ENCODE data around the gene CBX7.

CBX7 gene

DNA sequence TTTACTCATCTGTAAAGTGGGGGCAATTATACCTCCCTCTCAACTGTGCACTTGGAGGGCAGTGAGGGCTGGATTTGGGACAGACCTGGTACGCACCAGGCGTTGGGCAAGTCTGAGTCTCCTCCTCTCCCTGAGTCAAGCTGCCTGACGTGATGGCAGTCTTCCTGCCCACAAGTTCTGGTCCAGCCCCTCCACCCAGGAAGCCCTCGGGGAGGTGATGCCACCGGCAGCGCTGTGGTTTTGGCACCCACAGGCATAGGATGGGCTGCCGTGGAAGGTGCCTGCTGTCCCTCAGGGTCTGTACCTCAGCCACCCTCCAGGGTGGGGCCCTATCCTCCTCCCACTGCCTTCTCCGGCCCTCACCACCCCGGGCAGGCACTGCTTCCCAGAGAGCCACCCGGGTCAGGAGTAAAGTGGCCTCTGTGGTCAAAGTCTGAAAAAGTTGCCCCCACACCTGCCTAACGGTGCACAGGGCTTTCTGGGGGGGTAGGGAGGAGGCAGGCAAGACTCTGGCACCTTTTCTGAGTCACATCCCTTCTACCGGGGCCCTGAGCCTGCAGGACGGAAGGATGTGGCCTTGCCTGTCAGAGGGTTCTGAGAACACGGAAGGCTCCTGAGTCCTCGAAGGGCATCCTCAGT lies 61.9 kb downstream of the CBX7 start:
- peak; percentile 86 for DNase-seq

DNA sequence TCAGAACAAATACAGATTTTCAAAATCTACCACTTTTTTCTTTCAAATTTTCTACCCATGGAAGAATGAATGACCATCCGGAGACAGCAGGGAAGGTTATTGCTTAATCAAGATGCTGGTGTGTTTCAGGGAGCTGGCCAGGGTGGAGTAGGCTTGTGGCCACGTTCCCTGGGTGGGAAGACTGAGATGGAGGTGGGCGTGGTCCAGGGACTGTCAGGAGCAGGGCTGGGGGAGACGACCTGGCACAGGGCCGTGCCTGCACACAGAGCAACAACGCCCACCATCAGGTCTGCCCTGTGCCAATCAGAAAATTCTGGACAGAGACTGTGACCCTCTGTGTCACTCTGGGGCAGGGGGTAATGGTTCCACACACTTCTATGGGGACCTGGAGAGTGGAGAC lies 62.6 kb downstream of the CBX7 start:
- DNase-seq, result no peak

DNA sequence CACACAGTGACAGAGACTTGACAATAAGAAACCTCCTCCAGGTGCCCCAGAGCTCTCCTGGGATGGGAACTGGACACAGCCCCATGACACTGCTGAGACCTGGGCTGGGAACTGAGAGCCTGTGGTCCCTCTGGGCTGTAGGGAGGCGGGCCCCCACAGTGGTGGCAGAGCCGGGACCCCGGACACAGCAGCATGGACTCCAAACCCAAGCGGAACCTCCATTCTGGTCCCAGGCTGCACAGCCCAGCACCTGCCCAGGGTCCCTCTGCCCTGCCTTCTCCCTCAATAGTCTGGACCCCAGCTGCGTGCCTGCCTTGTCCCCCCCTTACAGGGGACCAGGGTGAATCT lies 63.8 kb downstream of the CBX7 start:
- DNase-seq, result no peak

DNA sequence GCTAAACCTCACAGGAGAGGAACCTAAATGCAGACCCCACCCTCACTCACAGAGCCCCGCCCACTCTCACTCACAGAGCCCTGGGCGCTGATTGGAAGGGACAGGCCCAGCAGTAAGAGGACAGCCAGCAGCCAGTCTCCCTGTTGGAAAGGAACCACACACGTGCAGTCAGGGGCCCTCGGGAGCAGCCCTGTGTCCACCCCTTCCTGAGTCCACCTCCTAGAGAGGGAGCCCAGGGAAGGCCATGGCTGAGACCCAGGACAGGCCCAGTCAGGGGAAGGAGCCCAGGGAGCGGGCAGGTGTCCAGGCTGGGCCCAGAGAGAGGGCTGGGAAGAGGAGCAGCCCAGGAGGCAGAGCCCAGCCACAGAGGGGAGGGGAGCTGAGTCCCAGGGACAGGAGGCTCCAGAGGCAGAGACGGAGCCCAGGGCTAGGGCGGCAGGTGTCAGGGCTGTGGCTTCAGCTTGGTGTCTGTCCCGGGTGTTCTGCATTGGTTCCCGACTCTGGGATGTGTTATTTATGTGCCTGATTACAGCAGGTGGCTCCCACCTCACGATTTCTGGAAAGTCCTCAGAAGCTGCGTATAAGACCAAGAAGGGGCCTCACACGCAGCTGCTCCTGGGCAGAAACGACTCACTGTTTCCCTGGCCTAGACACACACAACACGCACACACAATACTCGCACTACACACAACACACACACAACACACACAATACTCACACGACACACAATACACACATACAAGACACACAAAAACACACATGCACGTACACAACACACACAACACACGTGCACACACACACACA lies 64.4 kb downstream of the CBX7 start:
- DNase-seq, result no peak

DNA sequence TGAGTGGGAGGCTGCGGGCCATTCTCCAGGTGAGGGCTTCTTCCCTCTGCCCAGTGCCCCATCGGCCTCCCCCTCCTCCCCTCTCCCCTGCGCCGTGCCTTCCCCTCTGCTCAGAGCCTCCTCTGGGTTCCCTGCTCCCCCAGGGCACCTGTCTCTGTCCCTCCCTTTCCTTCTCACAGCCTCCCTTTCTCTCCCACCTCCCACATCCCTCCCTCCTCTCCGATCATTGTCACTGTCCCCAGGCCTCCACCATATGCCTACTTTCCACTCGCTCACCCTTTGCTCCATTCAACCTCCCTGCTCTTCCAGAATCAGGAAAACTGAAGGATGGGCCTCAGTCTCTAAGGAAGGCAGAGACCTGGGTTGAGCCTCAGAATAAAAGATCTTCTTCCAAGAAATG lies 65.4 kb downstream of the CBX7 start:
- DNase-seq, result no peak

DNA sequence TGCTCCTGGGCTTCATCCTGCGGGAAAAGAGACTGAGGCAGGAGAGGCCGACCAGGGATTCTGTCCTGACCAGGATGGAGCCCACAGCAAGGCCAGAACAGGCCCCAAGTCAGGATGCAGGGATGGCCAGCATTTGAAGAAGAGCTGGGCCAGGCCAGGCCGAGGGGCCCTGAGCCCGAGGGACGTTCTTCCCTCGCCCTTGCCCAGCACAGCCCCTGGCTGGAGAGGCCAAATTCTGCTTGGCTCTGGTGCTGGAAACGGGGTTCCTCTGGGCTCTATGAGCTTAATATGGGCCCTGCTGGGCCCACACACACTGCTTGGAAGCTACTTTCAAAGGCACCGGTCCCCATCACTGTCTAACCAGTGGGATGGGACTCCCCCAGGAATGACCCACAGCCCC lies 67.8 kb downstream of the CBX7 start:
- no peak for DNase-seq

DNA sequence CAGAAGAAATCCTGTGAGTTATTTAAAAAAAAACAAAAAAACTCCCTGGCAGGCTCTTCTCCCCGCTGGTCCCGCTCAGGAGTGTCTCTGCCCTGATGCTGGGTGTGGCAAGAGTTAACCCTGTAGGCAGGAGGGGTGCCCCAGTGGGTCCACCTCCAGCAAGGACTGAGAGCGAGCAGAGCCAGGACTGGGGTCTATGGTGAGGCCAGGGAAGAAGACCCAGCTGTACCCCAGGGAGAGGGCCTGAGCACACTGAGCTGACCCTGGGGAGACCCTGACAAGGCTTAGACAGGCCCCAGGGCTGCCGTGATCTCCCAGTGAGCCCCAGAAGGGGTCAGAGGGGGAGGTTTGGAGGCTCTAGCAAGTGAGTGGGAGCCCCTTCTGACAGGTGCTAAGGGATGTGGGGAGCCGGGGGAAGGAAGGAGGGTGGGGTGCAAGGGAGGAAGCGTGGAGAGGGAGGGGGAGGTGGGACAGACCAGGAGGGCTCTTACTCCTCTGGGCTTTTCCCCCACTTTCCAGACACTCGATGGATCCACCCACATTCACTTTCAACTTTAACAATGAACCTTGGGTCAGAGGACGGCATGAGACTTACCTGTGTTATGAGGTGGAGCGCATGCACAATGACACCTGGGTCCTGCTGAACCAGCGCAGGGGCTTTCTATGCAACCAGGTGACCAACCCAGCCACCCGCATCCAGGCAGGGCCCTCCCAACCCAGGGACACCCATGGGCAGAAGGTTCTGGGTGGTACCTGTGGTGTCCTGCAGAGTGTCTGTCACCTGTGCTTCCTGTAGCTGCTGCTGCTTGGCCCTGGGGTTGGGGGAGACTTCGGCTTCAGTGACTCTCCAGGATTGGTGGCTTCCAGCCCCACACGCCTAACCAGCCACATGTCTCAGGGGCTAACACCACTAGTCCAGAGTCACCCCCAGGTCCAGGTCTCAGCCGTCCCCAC lies 69.0 kb downstream of the CBX7 start:
- DNase-seq, result no peak

DNA sequence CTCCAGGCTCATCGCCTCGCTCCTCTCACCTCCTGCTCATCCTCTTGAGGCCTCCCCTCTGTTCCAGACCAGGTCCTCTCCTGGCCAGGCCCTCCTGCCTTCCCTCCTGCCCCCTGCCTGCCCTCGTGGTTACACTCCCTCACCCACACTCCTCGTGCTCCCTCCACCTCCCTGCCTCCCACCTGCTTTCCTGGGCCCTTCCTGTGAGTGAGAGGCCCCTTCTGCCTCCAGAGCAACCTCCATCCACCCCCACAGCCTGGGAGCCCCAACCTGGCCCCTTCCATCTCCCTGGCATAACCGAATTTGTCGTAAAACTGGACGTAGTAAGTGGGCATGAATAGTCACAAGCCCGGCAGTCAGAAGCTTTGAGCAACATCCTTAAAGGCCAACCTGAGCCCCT lies 70.9 kb downstream of the CBX7 start:
- no peak for DNase-seq

DNA sequence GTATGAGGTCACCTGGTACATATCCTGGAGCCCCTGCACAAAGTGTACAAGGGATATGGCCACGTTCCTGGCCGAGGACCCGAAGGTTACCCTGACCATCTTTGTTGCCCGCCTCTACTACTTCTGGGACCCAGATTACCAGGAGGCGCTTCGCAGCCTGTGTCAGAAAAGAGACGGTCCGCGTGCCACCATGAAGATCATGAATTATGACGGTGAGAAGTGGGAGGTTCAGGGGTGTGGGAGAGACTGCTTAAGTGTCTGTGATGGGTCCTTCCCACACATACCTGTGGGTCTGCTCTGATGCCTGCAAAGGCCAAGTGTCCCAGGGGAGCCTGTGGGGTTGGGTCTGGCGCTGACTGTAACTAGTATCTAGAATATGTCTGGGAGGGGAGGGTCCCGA lies 71.5 kb downstream of the CBX7 start:
- DNase-seq, result no peak
